Measurements from ENCODE around the gene RASGEF1B.

RASGEF1B gene

GRCh38 chr4:81465406-81466340 is 6.0 kb downstream of the RASGEF1B start:
- DNase-seq: peak; percentile 77

- DNase-seq: no peak
Observed at GRCh38 chr4:81460834-81461233, 10.9 kb downstream of the RASGEF1B start.

- no peak for DNase-seq
Observed at GRCh38 chr4:81460191-81460701, 11.5 kb downstream of the RASGEF1B start.

- DNase-seq: no peak
Observed at GRCh38 chr4:81459228-81459627, 12.5 kb downstream of the RASGEF1B start.

- DNase-seq: no peak
Observed at GRCh38 chr4:81457921-81458520, 13.7 kb downstream of the RASGEF1B start.

- DNase-seq: no peak
Observed at GRCh38 chr4:81457345-81457744, 14.4 kb downstream of the RASGEF1B start.

- no peak for DNase-seq
Observed at GRCh38 chr4:81455897-81456296, 15.8 kb downstream of the RASGEF1B start.

GRCh38 chr4:81454948-81455347 is 16.8 kb downstream of the RASGEF1B start:
- DNase-seq: no peak

GRCh38 chr4:81454499-81454898 is 17.2 kb downstream of the RASGEF1B start:
- no peak for DNase-seq

GRCh38 chr4:81453024-81453423 is 18.7 kb downstream of the RASGEF1B start:
- DNase-seq: no peak

- DNase-seq: no peak
Observed at GRCh38 chr4:81452452-81453006, 19.2 kb downstream of the RASGEF1B start.

GRCh38 chr4:81449015-81449414 is 22.7 kb downstream of the RASGEF1B start:
- no peak for DNase-seq

- no peak for DNase-seq
Observed at GRCh38 chr4:81447566-81448229, 24.0 kb downstream of the RASGEF1B start.

GRCh38 chr4:81446634-81447033 is 25.1 kb downstream of the RASGEF1B start:
- DNase-seq: no peak

GRCh38 chr4:81445196-81445595 is 26.5 kb downstream of the RASGEF1B start:
- no peak for DNase-seq

- no peak for DNase-seq
Observed at GRCh38 chr4:81442484-81443085, 29.1 kb downstream of the RASGEF1B start.

GRCh38 chr4:81440949-81441348 is 30.8 kb downstream of the RASGEF1B start:
- DNase-seq: no peak

GRCh38 chr4:81436941-81437574 is 34.6 kb downstream of the RASGEF1B start:
- no peak for DNase-seq

- no peak for DNase-seq
Observed at GRCh38 chr4:81436096-81436495, 35.6 kb downstream of the RASGEF1B start.

- DNase-seq: no peak
Observed at GRCh38 chr4:81432825-81433224, 38.9 kb downstream of the RASGEF1B start.

- DNase-seq: no peak
Observed at GRCh38 chr4:81431971-81432370, 39.7 kb downstream of the RASGEF1B start.

GRCh38 chr4:81429607-81430006 is 42.1 kb downstream of the RASGEF1B start:
- DNase-seq: no peak

All from NCI-H510A treated with DMSO at 0.1 percent for 48 hours (cell line).